Endodermal cell (in vitro differentiated cells): Measurements from ENCODE around the gene INHBB. TPM values are rescaled to one million over a fixed set of nuclear protein-coding genes. Genes with fewer than 3 reads are reported as not detected.
A peak's percentile ranks its signal among the peaks of the same experiment; 100 is the strongest.

ENCODE experiments used
- DNase-seq: peaks from one replicate; pipeline ENCODE4 v3.0.0-alpha.2; 2017
- H3K27ac ChIP-seq: 2 replicates; pipeline ENCODE4 v1.5.1; 2013; ENCODE audit warnings: mild to moderate bottlenecking, low read depth, low read length, moderate library complexity
- H3K27me3 ChIP-seq: 2 replicates; pipeline ENCODE4 v1.6.1; 2013; ENCODE audit warnings: mild to moderate bottlenecking, low read length, moderate library complexity; ENCODE audit not compliant: insufficient read depth, control insufficient read depth, poor library complexity, severe bottlenecking
- H3K36me3 ChIP-seq: 2 replicates; pipeline ENCODE4 v1.7.0; 2013; ENCODE audit warnings: mild to moderate bottlenecking, low read length, moderate library complexity; ENCODE audit not compliant: control insufficient read depth, insufficient read depth
- H3K4me1 ChIP-seq: one replicate; pipeline ENCODE4 v1.7.0; 2013; ENCODE audit warnings: low read length; ENCODE audit not compliant: control insufficient read depth, insufficient read depth
- H3K4me3 ChIP-seq: 2 replicates; pipeline ENCODE4 v1.5.1; 2013; ENCODE audit warnings: mild to moderate bottlenecking, low read length, moderate library complexity
- H3K9ac ChIP-seq: 2 replicates; pipeline ENCODE4 v1.6.1; 2013; ENCODE audit warnings: mild to moderate bottlenecking, low read length, moderate library complexity; ENCODE audit not compliant: poor library complexity, severe bottlenecking; ENCODE audit errors: extremely low read depth
- H3K9me3 ChIP-seq: 2 replicates; pipeline ENCODE4 v1.6.1; 2013; ENCODE audit warnings: mild to moderate bottlenecking, low read length, moderate library complexity; ENCODE audit not compliant: control insufficient read depth
- H3K27ac Mint-ChIP-seq: 2 replicates; pipeline ENCODE4 v1.8.0; 2020; ENCODE audit warnings: mixed read lengths
- H3K27me3 Mint-ChIP-seq: 2 replicates; pipeline ENCODE4 v1.8.0; 2021; ENCODE audit warnings: mild to moderate bottlenecking, mixed read lengths; ENCODE audit not compliant: insufficient read depth
- H3K36me3 Mint-ChIP-seq: 2 replicates; pipeline ENCODE4 v1.8.0; 2020; ENCODE audit warnings: low read depth, mixed read lengths
- H3K4me1 Mint-ChIP-seq: 2 replicates; pipeline ENCODE4 v1.8.0; 2020; ENCODE audit warnings: mixed read lengths
- H3K4me3 Mint-ChIP-seq: 2 replicates; pipeline ENCODE4 v1.8.0; 2020; ENCODE audit warnings: mild to moderate bottlenecking, moderate library complexity, mixed read lengths
- H3K9me3 Mint-ChIP-seq: 2 replicates; pipeline ENCODE4 v1.8.0; 2020; ENCODE audit warnings: mild to moderate bottlenecking, mixed read lengths
- CTCF ChIP-seq: fragments of 200-600 bp; sonication (generic); conservative IDR thresholded peaks from 2 replicates; pipeline ENCODE4 v1.5.0; 2021; ENCODE audit warnings: antibody characterized with exemption, mild to moderate bottlenecking
- WGBS, 2 experiments: methylation state at CpG; one replicate each; pipeline versions ENCODE4 v1.1.5 to v1.1.7; 2013; ENCODE audit warnings: missing lambda C conversion rate in 2 of 2, mixed read lengths in 1 of 2; ENCODE audit not compliant: insufficient coverage in 1 of 2, insufficient read length in 1 of 2; 5-methylcytosine and 5-hydroxymethylcytosine counted together
- total RNA-seq, 2 donors: library from RNA; stranded (reverse); fragmentation: NEBNext Ultra II Directional in 1 of 2; extraction: Animal tissue kit (Norgen Biotek cat#: 25700) in 1 of 2; gene quantifications; 2 replicates in 1 of 2; 3 replicates in 1 of 2; pipeline ENCODE4 v1.2.1, GENCODE V29; 2021

Gene INHBB
- total RNA-seq, 2 donors from 2014 or later = not detected

- peaks cover 18% of the 10 kb centered on the region for H3K27me3 Mint-ChIP-seq
- H3K4me3 ChIP-seq = no peak overlapping the region
- TF ChIP-seq CTCF = no peak
- no peaks in the 10 kb centered on the region for H3K9me3 Mint-ChIP-seq
- peaks cover 6% of the 10 kb centered on the region for H3K4me1 ChIP-seq
- no peak overlapping the region for H3K4me3 Mint-ChIP-seq
- H3K36me3 ChIP-seq = no peaks in the 10 kb centered on the region
- no peak for DNase-seq
- H3K9ac ChIP-seq = no peak overlapping the region
- 100% methylated on average over 1 of the region's 1 CpG for WGBS, 2 experiments
- H3K27ac ChIP-seq = no peak overlapping the region
- H3K4me1 Mint-ChIP-seq = peaks cover 13% of the 10 kb centered on the region
- no peak overlapping the region for H3K27ac Mint-ChIP-seq
- no peaks in the 10 kb centered on the region for H3K36me3 Mint-ChIP-seq
- H3K9me3 ChIP-seq = no peaks in the 10 kb centered on the region
- no peaks in the 10 kb centered on the region for H3K27me3 ChIP-seq
Measured at GRCh38 chr2:120334068-120334467, 11.9 kb upstream of the INHBB start.

GRCh38 chr2:120336749-120337148 is 9.2 kb upstream of the INHBB start:
- DNase-seq = no peak
- H3K9me3 Mint-ChIP-seq = no peaks in the 10 kb centered on the region
- no peaks in the 10 kb centered on the region for H3K36me3 Mint-ChIP-seq
- H3K27ac Mint-ChIP-seq = no peak overlapping the region
- Histone ChIP-seq H3K9ac (no peak overlapping the region), H3K4me3 (no peak overlapping the region), H3K27ac (no peak overlapping the region), H3K27me3 (peaks cover 23% of the 10 kb centered on the region), H3K4me1 (no peaks in the 10 kb centered on the region), H3K9me3 (no peaks in the 10 kb centered on the region), H3K36me3 (no peaks in the 10 kb centered on the region)
- H3K27me3 Mint-ChIP-seq = peaks cover 36% of the 10 kb centered on the region
- 82 to 85% methylated on average over 8 of the region's 8 CpGs for WGBS, 2 experiments
- H3K4me1 Mint-ChIP-seq = peaks cover 4% of the 10 kb centered on the region
- no peak overlapping the region for H3K4me3 Mint-ChIP-seq
- peak; percentile 55 for TF ChIP-seq CTCF

GRCh38 chr2:120338015-120338414 is 7.9 kb upstream of the INHBB start:
- no peaks in the 10 kb centered on the region for H3K9me3 Mint-ChIP-seq
- Histone ChIP-seq H3K9me3 (no peaks in the 10 kb centered on the region), H3K27ac (no peak overlapping the region), H3K36me3 (no peaks in the 10 kb centered on the region), H3K27me3 (peaks cover 36% of the 10 kb centered on the region), H3K4me1 (no peaks in the 10 kb centered on the region), H3K4me3 (no peak overlapping the region), H3K9ac (no peak overlapping the region)
- H3K27ac Mint-ChIP-seq = no peak overlapping the region
- H3K27me3 Mint-ChIP-seq = peaks cover 48% of the 10 kb centered on the region
- no peaks in the 10 kb centered on the region for H3K36me3 Mint-ChIP-seq
- no peak for TF ChIP-seq CTCF
- H3K4me1 Mint-ChIP-seq = peaks cover 4% of the 10 kb centered on the region
- WGBS, 2 experiments = 90 to 100% methylated on average over 1 of the region's 1 CpG
- DNase-seq = no peak
- H3K4me3 Mint-ChIP-seq = no peak overlapping the region
